HG03342 (cell line): ENCODE measurements around the gene TSPAN9.
"Not testable (repeated sequence)": the region's sequence is repeated elsewhere in the genome, so short reads cannot be mapped to it uniquely, and the experiment has no call there.

Experiments used
- ATAC-seq: cut with Tn5 transposase; IDR thresholded peaks from one replicate; pipeline ENCODE4 v1.9.1; 2021; ENCODE audit warnings: mild to moderate bottlenecking, moderate library complexity; ENCODE audit not compliant: unreplicated experiment

Gene TSPAN9

GRCh38 chr12:3043406-3043805 is 33.8 kb upstream of the TSPAN9 start:
- ATAC-seq: no peak

DNA sequence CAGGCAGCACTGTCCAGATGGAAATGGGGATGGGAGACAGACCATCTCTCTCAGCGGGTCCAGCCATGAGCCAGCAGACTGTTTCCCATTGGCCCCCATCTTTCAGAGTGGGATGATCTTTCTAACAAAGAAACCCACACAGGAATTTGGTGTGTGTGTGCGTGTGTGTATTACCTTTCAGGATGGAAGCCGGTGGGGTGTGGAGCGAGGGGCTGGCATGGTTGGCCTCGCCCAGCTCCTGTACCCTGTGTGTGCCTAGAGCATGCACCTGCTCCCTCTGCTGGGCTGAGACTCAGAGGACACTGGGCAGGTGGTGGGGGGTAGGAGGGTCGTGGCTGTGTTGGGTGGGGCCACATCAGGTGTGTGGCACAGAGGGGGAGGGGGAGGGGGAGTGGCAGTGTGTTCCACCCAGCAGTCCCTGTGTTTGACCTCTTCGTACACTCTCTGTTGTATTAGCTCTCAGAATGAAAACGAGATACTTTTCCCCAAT is 33.0 kb upstream of the TSPAN9 start:
- ATAC-seq: no peak

DNA sequence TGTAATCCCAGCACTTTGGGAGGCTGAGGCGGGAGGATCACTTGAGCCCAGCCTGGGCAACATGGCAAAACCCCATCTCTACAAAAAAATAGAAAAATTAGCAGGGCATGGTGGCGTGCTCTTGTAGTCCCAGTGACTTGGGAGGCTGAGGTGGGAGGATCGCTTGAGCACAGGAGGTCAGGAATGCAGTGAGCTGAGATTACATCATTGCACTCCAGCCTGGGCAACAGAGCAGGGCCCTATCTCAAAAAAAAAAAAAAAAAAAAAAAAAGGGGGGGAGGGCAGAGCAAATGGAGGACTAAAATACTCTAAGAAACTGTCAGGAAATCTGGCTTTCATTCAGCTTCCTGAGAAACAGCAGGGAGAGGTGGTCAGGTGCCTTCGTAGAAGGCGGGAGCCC is 31.7 kb upstream of the TSPAN9 start:
- ATAC-seq: no peak

GRCh38 chr12:3045989-3046388 is 31.2 kb upstream of the TSPAN9 start:
- ATAC-seq: no peak

DNA sequence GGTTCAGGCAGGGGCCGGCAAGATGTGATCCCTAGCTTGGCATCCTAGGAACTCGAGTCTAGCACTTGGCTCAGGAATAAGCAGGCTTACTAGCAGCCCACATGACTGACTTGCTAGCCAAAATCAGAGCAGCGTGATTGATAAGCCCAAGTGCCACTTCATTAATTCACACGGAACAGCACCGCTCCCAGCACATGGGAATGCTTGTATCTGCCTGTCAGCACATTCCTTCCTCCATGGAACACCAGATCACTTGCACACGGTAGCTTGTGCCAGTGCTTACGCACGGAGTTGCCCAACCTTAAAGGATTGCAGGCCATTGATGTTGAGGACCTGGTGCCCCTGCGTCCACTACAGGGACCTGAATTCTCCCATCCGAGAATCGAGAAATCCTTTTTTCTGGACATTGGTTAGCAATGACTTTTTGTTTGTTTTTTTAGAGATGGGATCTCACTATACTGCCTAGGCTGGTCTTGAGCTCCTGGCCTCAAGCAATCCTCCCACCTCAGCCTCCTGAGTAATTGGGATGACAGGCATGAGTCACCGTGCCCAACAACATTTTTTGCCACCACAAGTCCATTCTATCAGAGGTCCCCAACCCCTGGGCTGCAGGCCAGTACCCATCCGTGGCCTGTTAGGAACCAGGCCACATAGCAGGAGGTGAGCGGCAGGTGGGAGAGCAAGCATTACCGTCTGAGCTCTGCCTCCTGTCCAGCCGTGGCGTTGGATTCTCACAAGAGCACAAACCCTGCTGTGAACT is 30.6 kb upstream of the TSPAN9 start:
- no peak for ATAC-seq

GRCh38 chr12:3047961-3048360 is 29.2 kb upstream of the TSPAN9 start:
- no peak for ATAC-seq

- ATAC-seq: no peak
Observed at GRCh38 chr12:3048540-3048939, 28.6 kb upstream of the TSPAN9 start.

GRCh38 chr12:3049176-3049575 is 28.0 kb upstream of the TSPAN9 start:
- no peak for ATAC-seq

- ATAC-seq: no peak
Observed at GRCh38 chr12:3049611-3050249, 27.4 kb upstream of the TSPAN9 start.

DNA sequence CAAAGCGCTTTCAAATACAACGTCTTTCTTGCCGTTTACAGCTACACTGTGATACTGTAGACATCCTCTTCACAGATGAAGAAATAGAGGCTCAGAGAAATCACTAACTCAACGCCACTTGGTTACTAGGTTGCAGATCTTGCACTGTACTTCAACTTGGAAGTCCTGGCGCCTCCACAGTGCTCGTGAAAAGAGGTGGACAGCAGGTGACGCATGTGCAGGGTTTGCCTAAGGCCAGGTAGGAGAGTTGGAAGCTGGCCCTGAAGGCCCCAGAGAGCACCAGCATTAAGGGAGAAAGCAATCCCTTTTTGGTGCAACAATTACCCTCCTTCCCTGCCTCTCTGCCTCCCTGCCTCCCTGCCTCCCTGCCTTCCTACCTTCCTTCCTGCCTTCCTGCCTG is 22.8 kb upstream of the TSPAN9 start:
- no peak for ATAC-seq

DNA sequence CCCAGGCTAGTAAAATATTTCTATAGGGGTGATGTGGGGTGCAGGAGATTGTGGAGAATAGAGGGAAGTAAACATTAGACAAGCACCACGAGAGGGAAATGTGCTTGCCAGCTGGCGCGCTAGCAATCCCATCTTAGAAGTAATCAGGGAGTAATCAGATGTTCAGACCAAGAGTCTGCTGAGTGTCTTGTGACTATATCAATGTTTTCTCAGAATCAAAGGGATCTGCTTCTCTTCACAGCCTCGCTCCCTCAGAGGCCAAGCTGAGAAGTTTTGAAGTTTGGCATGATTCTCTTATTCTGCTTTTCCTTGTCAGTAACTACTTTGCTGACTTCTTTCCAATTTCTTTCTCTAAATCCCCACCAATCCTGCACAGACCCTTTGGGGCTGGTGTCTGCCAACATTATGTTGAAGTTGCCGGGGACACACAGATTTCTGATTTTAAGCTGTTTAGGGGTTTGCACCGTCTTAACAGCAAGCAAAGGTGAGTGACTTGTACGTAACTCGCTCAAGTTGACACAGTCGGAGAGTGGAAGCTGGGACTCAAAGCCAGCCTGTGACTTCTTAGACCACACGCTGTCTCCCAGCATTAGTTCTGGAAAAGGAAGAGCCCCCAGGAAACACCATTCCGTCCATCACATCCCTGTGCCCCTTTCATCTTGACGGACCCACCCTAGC is 22.0 kb upstream of the TSPAN9 start:
- ATAC-seq: no peak

GRCh38 chr12:3055704-3056467 is 21.3 kb upstream of the TSPAN9 start:
- no peak for ATAC-seq

DNA sequence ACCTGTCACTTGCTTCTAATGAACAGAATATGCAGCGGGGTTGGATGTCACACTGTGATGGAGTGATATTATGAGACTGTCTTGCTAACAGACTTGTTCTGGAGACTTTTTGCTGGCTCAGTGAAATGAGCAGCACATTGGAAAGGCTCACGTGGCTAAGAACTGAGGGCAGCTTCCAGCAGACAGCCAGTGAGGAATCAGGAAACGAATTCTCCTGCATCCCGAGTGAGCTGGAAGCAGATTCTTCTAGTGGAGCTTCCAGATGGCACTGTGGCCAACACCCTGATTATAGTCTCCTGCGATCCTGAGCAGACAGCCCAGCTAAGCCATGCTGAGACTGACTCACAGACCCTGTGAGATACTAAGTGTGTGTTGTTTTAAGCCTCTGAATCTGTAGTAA is 16.1 kb upstream of the TSPAN9 start:
- ATAC-seq: no peak

- no peak for ATAC-seq
Observed at GRCh38 chr12:3061501-3062215, 15.5 kb upstream of the TSPAN9 start.

- no peak for ATAC-seq
Observed at GRCh38 chr12:3065300-3065699, 11.9 kb upstream of the TSPAN9 start.

GRCh38 chr12:3065846-3066245 is 11.3 kb upstream of the TSPAN9 start:
- ATAC-seq: not testable (repeated sequence)

DNA sequence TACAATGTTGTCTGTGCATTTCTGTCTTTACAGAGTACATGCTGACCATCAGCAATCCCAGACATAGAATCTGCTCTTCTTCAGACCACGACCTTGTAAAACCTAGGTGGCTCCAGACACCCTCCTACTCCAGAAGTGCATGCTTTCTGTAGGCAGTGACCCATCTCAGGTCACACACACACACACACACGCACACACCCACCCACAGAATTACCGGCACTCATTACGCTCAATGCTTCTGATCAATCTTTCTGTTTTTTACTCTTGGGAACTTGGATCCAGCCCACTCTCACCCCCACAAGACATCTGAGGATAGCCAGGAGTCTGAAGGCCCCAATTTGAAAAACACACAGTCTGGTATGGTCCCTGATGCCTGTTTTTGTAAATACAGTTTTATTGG is 7.5 kb upstream of the TSPAN9 start:
- ATAC-seq: no peak

- ATAC-seq: no peak
Observed at GRCh38 chr12:3071107-3071506, 6.1 kb upstream of the TSPAN9 start.

DNA sequence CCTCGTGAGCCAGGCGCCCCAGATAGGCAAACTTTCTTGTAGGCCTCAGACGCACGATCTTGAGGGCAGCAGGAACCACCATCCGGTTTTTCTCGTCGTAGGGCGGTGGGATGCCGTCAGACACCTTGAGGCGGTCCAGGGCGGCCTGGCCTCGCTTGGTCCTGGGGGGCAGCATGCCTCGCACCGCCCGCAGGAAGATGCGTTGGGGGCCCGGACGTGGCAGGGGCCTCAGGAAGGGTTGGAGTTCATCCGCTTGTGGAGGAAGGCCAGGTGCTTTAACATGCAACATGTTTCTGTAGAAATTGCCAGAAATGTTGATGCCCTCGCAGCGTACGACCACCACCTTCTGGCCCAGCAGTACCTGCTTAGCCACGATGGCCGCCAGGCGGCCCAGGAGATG is 5.5 kb upstream of the TSPAN9 start:
- no peak for ATAC-seq

DNA sequence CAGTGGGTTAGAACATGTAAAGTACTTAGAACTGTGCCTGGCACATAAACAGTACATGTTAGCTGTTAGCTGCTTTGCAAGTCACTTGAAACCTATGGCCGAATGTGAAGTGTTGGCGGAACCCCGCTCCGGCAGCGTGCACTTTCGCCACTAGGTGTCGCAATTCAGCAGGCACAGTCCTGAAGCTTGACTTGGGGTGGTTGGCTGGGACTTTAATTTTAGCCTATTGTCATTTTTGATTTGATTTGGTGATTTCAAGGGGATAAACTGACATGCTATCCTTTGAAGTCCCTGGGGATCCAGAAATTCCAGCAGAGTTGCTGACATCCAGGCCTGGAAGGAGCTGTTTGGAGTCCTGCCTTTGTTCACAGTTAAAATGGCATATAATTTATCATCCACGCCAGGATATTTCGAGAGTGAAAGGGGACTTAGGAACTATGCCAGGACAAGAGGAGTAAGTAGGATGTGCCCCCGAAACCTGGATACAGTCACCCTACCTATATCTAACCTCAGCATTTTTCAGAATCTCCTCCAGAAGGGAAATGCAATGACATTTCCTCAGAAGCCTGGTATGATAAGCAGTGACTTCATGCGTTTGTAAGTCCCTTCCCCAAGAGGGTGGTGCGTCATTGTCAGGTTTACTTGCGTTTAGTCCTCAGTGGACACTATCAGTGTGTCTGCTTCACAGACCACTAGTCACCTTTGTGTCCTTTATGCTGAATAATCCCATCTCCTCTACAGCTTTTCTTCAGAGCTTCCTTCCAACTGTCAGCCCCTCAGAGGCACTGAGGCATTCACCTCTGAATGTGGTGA is 3.5 kb upstream of the TSPAN9 start:
- ATAC-seq: peak; percentile 57
